HepG2 (cell line): ENCODE measurements around the gene CHRM5. TPM values are rescaled to one million over a fixed set of nuclear protein-coding genes. Genes with fewer than 3 reads are reported as not detected.

Experiments
- ATAD3A ChIP-seq: sonication (generic); formaldehyde crosslinking; IDR thresholded peaks from 2 replicates; pipeline ENCODE4 v1.4.0; 2020; ENCODE audit warnings: missing genetic modification reagents
- CEBPB ChIP-seq: IDR thresholded peaks from 2 replicates; pipeline ENCODE4 v1.6.1; 2011; ENCODE audit warnings: low read depth, low read length, improper control_type of control experiment, borderline replicate concordance
- CREM ChIP-seq, 2 experiments: sonication (generic) in 1 of 2; formaldehyde crosslinking in 1 of 2; IDR thresholded peaks; 2 replicates each; pipeline versions ENCODE4 v1.4.0 to v1.6.1; 2016 to 2020; ENCODE audit warnings: antibody characterized with exemption in 1 of 2, mild to moderate bottlenecking in 1 of 2, missing genetic modification reagents in 1 of 2
- EP300 ChIP-seq, 3 experiments: sonication (generic) in 1 of 3; formaldehyde crosslinking in 1 of 3; IDR thresholded peaks; 2 replicates each; pipeline versions ENCODE4 v1.5.1 to v1.6.1; 2011 to 2020; ENCODE audit warnings: low read depth in 2 of 3, low read length in 2 of 3, borderline replicate concordance in 1 of 3, improper control_type of control experiment in 1 of 3, mild to moderate bottlenecking in 1 of 3, missing genetic modification reagents in 1 of 3, moderate library complexity in 1 of 3
- KDM5B ChIP-seq: sonication (generic); formaldehyde crosslinking; IDR thresholded peaks from 2 replicates; pipeline ENCODE4 v1.4.0; 2020; ENCODE audit warnings: missing genetic modification reagents, mild to moderate bottlenecking, borderline replicate concordance
- POGZ ChIP-seq: sonication (generic); formaldehyde crosslinking; IDR thresholded peaks from 2 replicates; pipeline ENCODE4 v1.4.0; 2020; ENCODE audit warnings: mild to moderate bottlenecking, missing genetic modification reagents
- POLR2A ChIP-seq, 2 experiments: IDR thresholded peaks; 2 replicates each; pipeline ENCODE4 v1.6.1; 2011; ENCODE audit warnings: low read depth in 2 of 2, low read length in 2 of 2, mild to moderate bottlenecking in 1 of 2, moderate library complexity in 1 of 2; ENCODE audit not compliant: insufficient read depth in 1 of 2
- POLR2AphosphoS5 ChIP-seq: IDR thresholded peaks from 2 replicates; pipeline ENCODE4 v1.6.1; 2012; ENCODE audit warnings: low read depth, low read length
- RORA ChIP-seq: sonication (generic); formaldehyde crosslinking; IDR thresholded peaks from 2 replicates; pipeline ENCODE4 v1.5.0; 2020; ENCODE audit warnings: mild to moderate bottlenecking, missing genetic modification reagents, moderate library complexity
- SAFB2 ChIP-seq: sonication (generic); formaldehyde crosslinking; IDR thresholded peaks from 2 replicates; pipeline ENCODE4 v1.5.1; 2020; ENCODE audit warnings: missing genetic modification reagents, low read depth, mild to moderate bottlenecking, borderline replicate concordance
- SATB2 ChIP-seq: sonication (generic); formaldehyde crosslinking; IDR thresholded peaks from 2 replicates; pipeline ENCODE4 v1.5.0; 2020; ENCODE audit warnings: missing genetic modification reagents
- SMAD3 ChIP-seq: sonication (generic); formaldehyde crosslinking; IDR thresholded peaks from 2 replicates; pipeline ENCODE4 v1.4.0; 2020; ENCODE audit warnings: missing genetic modification reagents
- YEATS4 ChIP-seq: sonication (generic); formaldehyde crosslinking; IDR thresholded peaks from 2 replicates; pipeline ENCODE4 v1.4.0; 2020; ENCODE audit warnings: missing genetic modification reagents, borderline replicate concordance
- ZNF431 ChIP-seq: sonication (generic); formaldehyde crosslinking; IDR thresholded peaks from 2 replicates; pipeline ENCODE4 v1.9.0; 2022; ENCODE audit warnings: missing genetic modification reagents, low read depth, mild to moderate bottlenecking, borderline replicate concordance
- ZNF766 ChIP-seq: sonication (generic); formaldehyde crosslinking; IDR thresholded peaks from 2 replicates; pipeline ENCODE4 v1.5.0; 2020; ENCODE audit warnings: missing genetic modification reagents, borderline replicate concordance
- polyA plus RNA-seq, 8 experiments: library from polyadenylated mRNA; depleted of rRNA in 3 of 8; stranded (reverse) in 7 of 8; unstranded in 1 of 8; fragments of >200 nt; fragmentation: Illumina TruSeq in 4 of 8; extraction: Trizol in 4 of 8; gene quantifications; 2 replicates each; pipeline versions ENCODE4 v1.2.1 to v1.2.3, GENCODE V29; 2011 to 2016; ENCODE audit warnings: low read depth in 4 of 8, missing spikeins in 1 of 8, mixed read lengths in 1 of 8; ENCODE audit not compliant: insufficient read depth in 1 of 8
- total RNA-seq, 5 experiments: library from RNA; depleted of rRNA; stranded (reverse); fragments of >200 nt; fragmentation: Illumina TruSeq; extraction: Trizol; gene quantifications; 2 replicates each; pipeline ENCODE4 v1.2.3, GENCODE V29; 2016; ENCODE audit warnings: low read depth in 1 of 5
- TF ChIP-seq, protein P1 (sequence below): IDR thresholded peaks from 2 replicates; pipeline ENCODE4 v1.4.0; 2020; ENCODE audit warnings: mild to moderate bottlenecking, missing genetic modification reagents
- TF ChIP-seq, protein P2 (sequence below): sonication (generic); formaldehyde crosslinking; IDR thresholded peaks from 2 replicates; pipeline ENCODE4 v1.8.0; 2022; ENCODE audit warnings: mild to moderate bottlenecking, missing genetic modification reagents, moderate library complexity
- TF ChIP-seq, protein P3 (sequence below), 2 experiments: sonication (generic) in 1 of 2; formaldehyde crosslinking in 1 of 2; IDR thresholded peaks; 2 replicates each; pipeline versions ENCODE4 v1.4.0 to v1.6.1; 2018 to 2020; ENCODE audit warnings: missing genetic modification reagents in 2 of 2, borderline replicate concordance in 1 of 2, low read depth in 1 of 2, mild to moderate bottlenecking in 1 of 2, missing biosample characterization in 1 of 2

Gene CHRM5
- total and polyA plus RNA-seq, 2 of the 13 experiments (the other 11 are each of a cell fraction or from before 2014, with no cell fraction given): not detected

DNA sequence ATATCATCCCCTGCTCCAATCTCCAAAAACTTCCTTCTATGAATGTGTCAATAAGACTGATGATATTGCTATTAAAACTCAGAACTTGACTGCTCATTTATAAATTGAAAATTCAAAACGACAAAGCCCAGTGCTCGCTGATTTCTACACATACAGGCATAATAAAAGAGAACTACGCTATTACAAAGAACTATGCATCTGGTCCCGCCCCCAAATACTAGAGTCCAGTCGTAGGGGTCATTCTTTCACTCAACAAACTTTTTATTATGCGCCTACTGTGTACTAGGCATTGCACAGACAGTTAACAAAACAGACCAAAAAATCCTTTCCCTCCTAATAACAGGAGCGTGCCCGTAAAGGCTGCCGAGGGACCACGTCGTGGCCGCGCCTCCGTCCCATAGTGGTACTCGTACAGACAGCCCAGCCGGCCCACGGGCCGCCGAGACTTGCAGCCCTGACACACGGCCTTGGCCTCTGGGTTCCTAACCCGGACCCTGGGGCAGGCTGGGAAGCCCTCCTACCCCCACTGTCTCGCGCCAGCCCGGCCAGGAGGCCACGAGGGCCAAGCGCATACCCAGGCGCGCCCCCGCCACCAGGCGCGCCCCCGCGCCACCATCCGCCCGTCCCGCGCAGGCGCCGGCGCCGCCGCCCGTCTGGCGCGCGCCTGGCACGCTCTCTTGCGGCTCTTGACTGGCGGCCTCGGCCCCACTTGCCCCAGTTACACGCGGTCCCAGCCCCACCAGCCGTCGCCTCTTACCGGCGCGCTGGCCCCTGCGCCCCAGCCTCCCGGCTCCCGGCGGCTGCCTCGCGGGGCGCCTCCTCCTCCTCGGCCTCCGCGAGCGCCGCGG lies 70.0 kb downstream of the CHRM5 start (continued):
- TF ChIP-seq, protein P1, sequence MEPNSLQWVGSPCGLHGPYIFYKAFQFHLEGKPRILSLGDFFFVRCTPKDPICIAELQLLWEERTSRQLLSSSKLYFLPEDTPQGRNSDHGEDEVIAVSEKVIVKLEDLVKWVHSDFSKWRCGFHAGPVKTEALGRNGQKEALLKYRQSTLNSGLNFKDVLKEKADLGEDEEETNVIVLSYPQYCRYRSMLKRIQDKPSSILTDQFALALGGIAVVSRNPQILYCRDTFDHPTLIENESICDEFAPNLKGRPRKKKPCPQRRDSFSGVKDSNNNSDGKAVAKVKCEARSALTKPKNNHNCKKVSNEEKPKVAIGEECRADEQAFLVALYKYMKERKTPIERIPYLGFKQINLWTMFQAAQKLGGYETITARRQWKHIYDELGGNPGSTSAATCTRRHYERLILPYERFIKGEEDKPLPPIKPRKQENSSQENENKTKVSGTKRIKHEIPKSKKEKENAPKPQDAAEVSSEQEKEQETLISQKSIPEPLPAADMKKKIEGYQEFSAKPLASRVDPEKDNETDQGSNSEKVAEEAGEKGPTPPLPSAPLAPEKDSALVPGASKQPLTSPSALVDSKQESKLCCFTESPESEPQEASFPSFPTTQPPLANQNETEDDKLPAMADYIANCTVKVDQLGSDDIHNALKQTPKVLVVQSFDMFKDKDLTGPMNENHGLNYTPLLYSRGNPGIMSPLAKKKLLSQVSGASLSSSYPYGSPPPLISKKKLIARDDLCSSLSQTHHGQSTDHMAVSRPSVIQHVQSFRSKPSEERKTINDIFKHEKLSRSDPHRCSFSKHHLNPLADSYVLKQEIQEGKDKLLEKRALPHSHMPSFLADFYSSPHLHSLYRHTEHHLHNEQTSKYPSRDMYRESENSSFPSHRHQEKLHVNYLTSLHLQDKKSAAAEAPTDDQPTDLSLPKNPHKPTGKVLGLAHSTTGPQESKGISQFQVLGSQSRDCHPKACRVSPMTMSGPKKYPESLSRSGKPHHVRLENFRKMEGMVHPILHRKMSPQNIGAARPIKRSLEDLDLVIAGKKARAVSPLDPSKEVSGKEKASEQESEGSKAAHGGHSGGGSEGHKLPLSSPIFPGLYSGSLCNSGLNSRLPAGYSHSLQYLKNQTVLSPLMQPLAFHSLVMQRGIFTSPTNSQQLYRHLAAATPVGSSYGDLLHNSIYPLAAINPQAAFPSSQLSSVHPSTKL: peak; percentile 40; the same call in 1 of the 2 replicates
- TF ChIP-seq ZNF766 (peak; percentile 20; the same call in 1 of the 2 replicates), SMAD3 (CRISPR knock-in tag) (0 out of 2 replicates have a peak, but pooled peaks have one; percentile 52), CREM (IDR thresholded peaks at IDR 0.05) (no peak), CREM (CRISPR knock-in tag; IDR thresholded peaks at IDR 0.05) (no peak), RORA (CRISPR knock-in tag) (no peak), POLR2AphosphoS5 (peak; percentile 70), POLR2A (IDR thresholded peaks at IDR 0.05; ENCODE audit: insufficient read depth in 1 of 2, low read depth in 2 of 2, low read length in 2 of 2) (peak; percentile 75 to 87), CEBPB (no peak), SATB2 (CRISPR knock-in tag) (no peak), ATAD3A (CRISPR knock-in tag) (no peak), YEATS4 (peak; percentile 90; the same call in 1 of the 2 replicates), ZNF431 (CRISPR knock-in tag) (no peak), POGZ (CRISPR knock-in tag) (0 out of 2 replicates have a peak, but pooled peaks have one; percentile 40), KDM5B (peak; percentile 54; the same call in 1 of the 2 replicates), SAFB2 (CRISPR knock-in tag) (0 out of 2 replicates have a peak, but pooled peaks have one; percentile 32), EP300 (IDR thresholded peaks at IDR 0.05; ENCODE audit: low read depth in 2 of 2, low read length in 2 of 2) (no peak), EP300 (CRISPR knock-in tag; IDR thresholded peaks at IDR 0.05; ENCODE audit: borderline replicate concordance) (no peak)
- TF ChIP-seq, protein P2, sequence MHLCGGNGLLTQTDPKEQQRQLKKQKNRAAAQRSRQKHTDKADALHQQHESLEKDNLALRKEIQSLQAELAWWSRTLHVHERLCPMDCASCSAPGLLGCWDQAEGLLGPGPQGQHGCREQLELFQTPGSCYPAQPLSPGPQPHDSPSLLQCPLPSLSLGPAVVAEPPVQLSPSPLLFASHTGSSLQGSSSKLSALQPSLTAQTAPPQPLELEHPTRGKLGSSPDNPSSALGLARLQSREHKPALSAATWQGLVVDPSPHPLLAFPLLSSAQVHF (CRISPR knock-in tag): no peak
- TF ChIP-seq, protein P3, sequence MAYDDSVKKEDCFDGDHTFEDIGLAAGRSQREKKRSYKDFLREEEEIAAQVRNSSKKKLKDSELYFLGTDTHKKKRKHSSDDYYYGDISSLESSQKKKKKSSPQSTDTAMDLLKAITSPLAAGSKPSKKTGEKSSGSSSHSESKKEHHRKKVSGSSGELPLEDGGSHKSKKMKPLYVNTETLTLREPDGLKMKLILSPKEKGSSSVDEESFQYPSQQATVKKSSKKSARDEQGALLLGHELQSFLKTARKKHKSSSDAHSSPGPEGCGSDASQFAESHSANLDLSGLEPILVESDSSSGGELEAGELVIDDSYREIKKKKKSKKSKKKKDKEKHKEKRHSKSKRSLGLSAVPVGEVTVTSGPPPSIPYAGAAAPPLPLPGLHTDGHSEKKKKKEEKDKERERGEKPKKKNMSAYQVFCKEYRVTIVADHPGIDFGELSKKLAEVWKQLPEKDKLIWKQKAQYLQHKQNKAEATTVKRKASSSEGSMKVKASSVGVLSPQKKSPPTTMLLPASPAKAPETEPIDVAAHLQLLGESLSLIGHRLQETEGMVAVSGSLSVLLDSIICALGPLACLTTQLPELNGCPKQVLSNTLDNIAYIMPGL (CRISPR knock-in tag; IDR thresholded peaks at IDR 0.05; ENCODE audit: borderline replicate concordance in 1 of 2, low read depth in 1 of 2): peak; percentile 54 to 64; a peak in 3 of 4 replicates
